ENCODE measurements around the gene BRIX1.
"Not testable (repeated sequence)": the region's sequence is repeated elsewhere in the genome, so short reads cannot be mapped to it uniquely, and the experiment has no call there.

The BRIX1 gene

DNA sequence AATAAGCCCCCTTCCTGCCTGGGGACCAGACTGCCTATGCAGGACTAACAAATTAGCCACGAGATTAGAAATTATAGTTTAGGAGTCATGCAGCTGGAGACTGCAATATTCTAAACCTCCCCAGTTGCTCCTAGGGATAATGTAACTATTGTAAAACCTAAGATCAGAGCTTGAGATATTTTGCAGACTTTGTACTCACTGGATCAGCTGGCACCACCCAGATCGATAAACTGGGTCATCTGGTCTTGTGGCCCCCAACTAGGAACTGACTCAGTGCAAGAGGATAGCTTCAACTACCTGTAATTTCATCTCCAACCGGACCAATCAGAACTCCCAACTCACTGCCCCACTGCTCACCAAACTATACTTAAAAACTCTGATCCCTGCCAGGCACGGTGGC is 52.0 kb downstream of the BRIX1 start:
- Mint-ChIP-seq H3K27ac (no peak overlapping the region), H3K36me3 (ENCODE audit: low read depth) (peaks cover 28% of the 10 kb centered on the region)

DNA sequence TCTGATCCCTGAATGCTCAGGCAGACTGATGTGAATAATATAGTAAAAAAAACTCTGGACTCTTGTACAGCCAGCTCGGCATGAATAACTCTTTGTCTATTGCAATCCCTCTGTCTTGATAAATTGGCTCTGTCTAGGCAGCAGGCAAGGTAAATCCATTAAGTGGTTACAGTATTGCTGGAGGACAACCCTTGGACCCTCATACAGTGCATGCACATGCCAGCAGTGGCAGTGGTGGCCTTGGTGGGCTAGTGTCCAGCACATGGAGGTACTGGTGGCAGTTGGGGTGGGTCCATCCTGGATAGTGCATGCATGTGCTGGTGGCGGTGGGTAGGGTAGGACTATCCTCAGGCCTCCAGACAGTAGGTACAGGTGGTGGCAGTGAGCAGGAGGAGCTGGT is 52.7 kb downstream of the BRIX1 start:
- peaks cover 14% of the 10 kb centered on the region for H3K9me3 Mint-ChIP-seq
- H3K4me3 Mint-ChIP-seq = no peak overlapping the region
- no peaks in the 10 kb centered on the region for H3K4me1 Mint-ChIP-seq (ENCODE audit: low read depth)
- H3K27ac Mint-ChIP-seq = no peak overlapping the region
- H3K27me3 Mint-ChIP-seq = no peaks in the 10 kb centered on the region
- peaks cover 28% of the 10 kb centered on the region for H3K36me3 Mint-ChIP-seq (ENCODE audit: low read depth)

More for the DNA sequence above, 52.0 kb downstream of the BRIX1 start:
- no peaks in the 10 kb centered on the region for H3K4me1 Mint-ChIP-seq (ENCODE audit: low read depth)
- H3K27me3 Mint-ChIP-seq = no peaks in the 10 kb centered on the region
- peaks cover 14% of the 10 kb centered on the region for H3K9me3 Mint-ChIP-seq
- H3K4me3 Mint-ChIP-seq = no peak overlapping the region

DNA sequence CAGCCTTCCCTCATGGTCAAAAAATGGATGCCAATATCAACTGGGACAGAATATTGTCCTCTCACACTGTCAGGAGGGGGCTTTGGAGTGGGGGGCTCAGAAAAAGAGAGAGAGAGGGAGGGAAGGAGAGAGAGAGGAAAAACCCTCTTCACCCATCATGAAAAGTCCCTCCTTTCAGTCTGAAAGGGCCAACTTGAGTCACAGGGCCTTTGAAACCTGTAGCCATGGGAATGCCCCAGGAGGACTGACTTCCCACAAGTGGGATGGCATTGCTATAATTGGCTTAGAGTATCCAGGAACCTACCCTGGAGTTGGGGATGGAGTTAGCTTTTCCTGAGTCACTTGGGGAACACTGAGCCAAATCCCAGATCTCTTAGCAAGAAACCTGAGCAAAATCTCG is 55.0 kb downstream of the BRIX1 start:
- no peaks in the 10 kb centered on the region for H3K4me1 Mint-ChIP-seq (ENCODE audit: low read depth)
- H3K36me3 Mint-ChIP-seq (ENCODE audit: low read depth) = peaks cover 23% of the 10 kb centered on the region

DNA sequence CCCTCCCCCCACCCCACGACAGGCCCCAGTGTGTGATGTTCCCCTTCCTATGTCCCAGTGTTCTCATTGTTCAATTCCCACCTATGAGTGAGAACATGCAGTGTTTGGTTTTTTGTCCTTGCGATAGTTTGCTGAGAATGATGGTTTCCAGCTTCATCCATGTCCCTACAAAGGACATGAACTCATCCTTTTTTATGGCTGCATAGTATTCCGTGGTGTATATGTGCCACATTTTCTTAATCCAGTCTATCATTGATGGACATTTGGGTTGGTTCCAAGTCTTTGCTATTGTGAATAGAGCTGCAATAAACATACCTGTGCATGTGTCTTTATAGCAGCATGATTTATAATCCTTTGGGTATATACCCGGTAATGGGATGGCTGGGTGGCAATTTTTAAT is 56.1 kb downstream of the BRIX1 start:
- not testable (repeated sequence) for H3K27me3 Mint-ChIP-seq; H3K27ac Mint-ChIP-seq; H3K9me3 Mint-ChIP-seq; H3K4me3 Mint-ChIP-seq; H3K4me1 Mint-ChIP-seq (ENCODE audit: low read depth)
- H3K36me3 Mint-ChIP-seq (ENCODE audit: low read depth) = peaks cover 12% of the 10 kb centered on the region

More for the DNA sequence above, 55.0 kb downstream of the BRIX1 start:
- Mint-ChIP-seq H3K27ac (no peak overlapping the region), H3K27me3 (no peaks in the 10 kb centered on the region), H3K4me3 (no peak overlapping the region), H3K9me3 (peaks cover 13% of the 10 kb centered on the region)
